Chondrocyte (in vitro differentiated cells): ENCODE data around the gene SND1. TPM values are rescaled to one million over a fixed set of nuclear protein-coding genes. Genes with fewer than 3 reads are reported as not detected.

Experiments
- DNase-seq: peaks from one replicate; pipeline ENCODE4 v3.0.0; 2021; ENCODE audit warnings: mixed read lengths, low spot score
- H3K27ac Mint-ChIP-seq: one replicate; pipeline ENCODE4 v1.8.0; 2021; ENCODE audit warnings: mild to moderate bottlenecking, moderate library complexity, mixed read lengths; ENCODE audit not compliant: unreplicated experiment
- H3K27me3 Mint-ChIP-seq: 2 replicates; pipeline ENCODE4 v1.8.0; 2021; ENCODE audit warnings: low read depth, mixed read lengths
- H3K36me3 Mint-ChIP-seq: 2 replicates; pipeline ENCODE4 v1.8.0; 2021; ENCODE audit warnings: low read depth, mixed read lengths
- H3K4me1 Mint-ChIP-seq: 2 replicates; pipeline ENCODE4 v1.8.0; 2021; ENCODE audit warnings: low read depth, mild to moderate bottlenecking, mixed read lengths
- H3K4me3 Mint-ChIP-seq: one replicate; pipeline ENCODE4 v1.8.0; 2021; ENCODE audit warnings: mild to moderate bottlenecking, moderate library complexity, mixed read lengths; ENCODE audit not compliant: unreplicated experiment
- H3K9me3 Mint-ChIP-seq: 2 replicates; pipeline ENCODE4 v1.8.0; 2021; ENCODE audit warnings: low read depth, mixed read lengths
- total RNA-seq: library from RNA; stranded (reverse); gene quantifications from 3 replicates; pipeline ENCODE4 v1.2.1, GENCODE V29; 2021
- TF ChIP-seq, protein P1 (sequence below): fragments of 200-600 bp; sonication (generic); IDR thresholded peaks from 2 replicates; pipeline ENCODE4 v1.5.0; 2021; ENCODE audit warnings: antibody characterized with exemption, mild to moderate bottlenecking, moderate library complexity

SND1 gene
- total RNA-seq, 1 donor from 2014 or later = 229 TPM

DNA sequence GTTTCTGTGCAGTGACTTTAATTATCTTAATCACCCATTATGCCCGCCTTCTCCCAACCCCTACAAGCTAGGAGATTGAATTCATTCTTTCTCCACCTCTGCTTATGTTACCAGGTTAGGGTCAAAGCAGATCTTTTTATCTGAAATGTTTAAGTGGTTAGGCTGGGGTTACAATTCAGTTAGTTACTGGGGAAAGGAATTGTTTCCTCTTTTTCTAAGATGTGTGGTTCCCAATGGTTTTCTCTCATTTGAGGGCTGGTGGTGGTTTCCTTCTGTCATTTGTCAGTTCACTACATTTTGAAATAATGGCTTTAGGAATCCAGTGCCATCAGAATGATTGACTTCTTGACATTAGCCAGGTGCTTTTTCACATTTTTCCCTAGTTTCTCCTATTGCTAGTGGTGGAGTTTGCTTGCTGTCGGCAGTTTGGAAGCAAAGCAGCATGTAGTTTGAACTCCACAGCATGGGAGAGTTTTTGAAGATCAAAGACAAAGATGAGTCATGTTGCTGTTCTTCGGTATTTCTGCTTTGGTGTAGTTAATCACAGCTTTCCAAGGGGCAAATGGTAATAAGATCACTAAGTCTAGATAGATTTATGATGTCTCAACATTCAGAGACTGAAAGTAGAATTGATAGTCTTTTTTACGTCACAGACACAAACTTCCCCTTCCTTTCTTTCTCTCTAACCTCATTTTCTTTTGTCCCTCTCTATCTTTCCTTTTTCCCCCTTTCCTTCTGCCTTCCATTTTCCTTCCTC, 168.2 kb downstream of the SND1 start:
- DNase-seq = no peak
- H3K4me1 Mint-ChIP-seq = peaks cover 30% of the 10 kb centered on the region
- TF ChIP-seq, protein P1, sequence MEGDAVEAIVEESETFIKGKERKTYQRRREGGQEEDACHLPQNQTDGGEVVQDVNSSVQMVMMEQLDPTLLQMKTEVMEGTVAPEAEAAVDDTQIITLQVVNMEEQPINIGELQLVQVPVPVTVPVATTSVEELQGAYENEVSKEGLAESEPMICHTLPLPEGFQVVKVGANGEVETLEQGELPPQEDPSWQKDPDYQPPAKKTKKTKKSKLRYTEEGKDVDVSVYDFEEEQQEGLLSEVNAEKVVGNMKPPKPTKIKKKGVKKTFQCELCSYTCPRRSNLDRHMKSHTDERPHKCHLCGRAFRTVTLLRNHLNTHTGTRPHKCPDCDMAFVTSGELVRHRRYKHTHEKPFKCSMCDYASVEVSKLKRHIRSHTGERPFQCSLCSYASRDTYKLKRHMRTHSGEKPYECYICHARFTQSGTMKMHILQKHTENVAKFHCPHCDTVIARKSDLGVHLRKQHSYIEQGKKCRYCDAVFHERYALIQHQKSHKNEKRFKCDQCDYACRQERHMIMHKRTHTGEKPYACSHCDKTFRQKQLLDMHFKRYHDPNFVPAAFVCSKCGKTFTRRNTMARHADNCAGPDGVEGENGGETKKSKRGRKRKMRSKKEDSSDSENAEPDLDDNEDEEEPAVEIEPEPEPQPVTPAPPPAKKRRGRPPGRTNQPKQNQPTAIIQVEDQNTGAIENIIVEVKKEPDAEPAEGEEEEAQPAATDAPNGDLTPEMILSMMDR = no peak
- no peaks in the 10 kb centered on the region for H3K27me3 Mint-ChIP-seq
- H3K27ac Mint-ChIP-seq = no peak overlapping the region
- H3K4me3 Mint-ChIP-seq = no peak overlapping the region
- no peaks in the 10 kb centered on the region for H3K9me3 Mint-ChIP-seq
- H3K36me3 Mint-ChIP-seq = no peaks in the 10 kb centered on the region

DNA sequence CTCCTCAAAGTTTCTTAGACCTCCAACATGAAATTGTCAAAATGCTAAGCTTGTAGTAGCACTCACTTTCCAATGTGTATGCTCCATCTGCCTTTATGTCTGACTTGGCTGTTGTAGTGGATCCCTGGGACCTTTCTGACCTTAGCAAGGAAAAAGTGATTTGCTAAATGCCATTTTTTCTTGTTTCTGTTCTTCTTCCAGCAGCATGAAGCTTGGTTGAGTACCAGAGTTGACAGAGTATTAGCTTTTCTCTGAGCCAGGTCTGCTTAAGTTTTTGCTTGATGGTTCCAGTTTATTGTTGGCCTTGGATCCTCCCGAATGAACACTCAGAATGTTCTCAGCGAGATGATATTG, 168.7 kb downstream of the SND1 start:
- TF ChIP-seq, protein P1 = no peak
- Mint-ChIP-seq H3K9me3 (no peaks in the 10 kb centered on the region), H3K27ac (no peak overlapping the region), H3K36me3 (no peaks in the 10 kb centered on the region), H3K4me1 (peaks cover 27% of the 10 kb centered on the region), H3K27me3 (no peaks in the 10 kb centered on the region), H3K4me3 (no peak overlapping the region)
- DNase-seq = no peak

DNA sequence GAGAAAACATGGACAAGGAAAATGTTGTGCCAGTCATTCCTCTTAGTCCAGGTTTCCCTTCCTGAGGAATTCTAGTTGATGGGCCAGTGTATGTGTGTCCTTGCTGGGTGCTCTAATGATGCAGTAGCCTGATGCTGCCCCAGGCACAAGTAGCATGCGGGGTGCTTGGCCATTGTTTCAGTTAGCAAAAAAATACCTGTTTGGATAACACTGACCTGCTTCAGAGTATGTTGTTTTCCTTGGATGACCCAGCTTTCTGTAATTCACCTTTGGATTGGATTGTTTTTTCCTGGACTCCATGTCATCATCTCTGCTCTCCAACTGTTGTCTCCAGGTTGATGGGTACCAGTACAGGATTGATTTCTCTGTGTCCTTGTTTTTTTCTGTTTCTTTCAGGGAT, 169.2 kb downstream of the SND1 start:
- H3K9me3 Mint-ChIP-seq = no peaks in the 10 kb centered on the region
- no peak overlapping the region for H3K27ac Mint-ChIP-seq
- no peaks in the 10 kb centered on the region for H3K36me3 Mint-ChIP-seq
- H3K27me3 Mint-ChIP-seq = no peaks in the 10 kb centered on the region
- H3K4me3 Mint-ChIP-seq = no peak overlapping the region
- DNase-seq = no peak
- H3K4me1 Mint-ChIP-seq = peaks cover 24% of the 10 kb centered on the region
- TF ChIP-seq, protein P1 = no peak

DNA sequence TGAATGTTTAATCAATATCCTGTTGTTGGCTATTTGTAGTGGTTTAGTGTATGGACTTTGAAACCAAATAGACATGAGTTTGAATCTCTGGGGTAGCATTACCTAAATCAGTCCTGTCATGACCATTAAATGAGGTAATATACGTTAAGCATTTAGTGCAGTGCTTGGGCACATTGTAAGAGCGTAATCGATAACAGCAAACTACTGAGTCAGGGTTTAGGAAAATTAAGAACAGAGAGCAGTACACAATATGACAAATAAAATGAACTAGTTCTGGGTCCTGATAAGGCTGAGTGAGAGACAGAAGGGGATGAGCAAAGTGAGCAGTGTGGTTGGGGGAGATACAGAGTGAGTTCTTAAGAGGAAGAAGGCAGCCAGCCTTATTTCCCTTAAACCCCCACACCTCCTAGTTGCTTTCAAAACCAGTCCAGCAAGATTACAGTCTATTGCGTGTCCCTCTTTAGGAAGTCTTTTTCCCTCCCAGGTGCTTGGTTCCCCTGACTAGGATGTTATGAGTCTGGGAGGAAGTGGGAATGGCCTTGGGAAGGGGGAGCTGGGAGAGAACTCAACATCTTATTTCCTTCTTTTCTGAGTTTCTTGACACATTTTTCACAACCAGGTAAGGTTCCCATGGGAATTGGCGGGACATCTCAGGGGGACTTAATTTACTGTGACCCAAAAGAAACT, 171.0 kb downstream of the SND1 start:
- no peaks in the 10 kb centered on the region for H3K9me3 Mint-ChIP-seq
- no peak for DNase-seq
- peaks cover 20% of the 10 kb centered on the region for H3K4me1 Mint-ChIP-seq
- H3K36me3 Mint-ChIP-seq = no peaks in the 10 kb centered on the region
- TF ChIP-seq, protein P1 = no peak
- no peak overlapping the region for H3K27ac Mint-ChIP-seq
- H3K4me3 Mint-ChIP-seq = no peak overlapping the region
- no peaks in the 10 kb centered on the region for H3K27me3 Mint-ChIP-seq

DNA sequence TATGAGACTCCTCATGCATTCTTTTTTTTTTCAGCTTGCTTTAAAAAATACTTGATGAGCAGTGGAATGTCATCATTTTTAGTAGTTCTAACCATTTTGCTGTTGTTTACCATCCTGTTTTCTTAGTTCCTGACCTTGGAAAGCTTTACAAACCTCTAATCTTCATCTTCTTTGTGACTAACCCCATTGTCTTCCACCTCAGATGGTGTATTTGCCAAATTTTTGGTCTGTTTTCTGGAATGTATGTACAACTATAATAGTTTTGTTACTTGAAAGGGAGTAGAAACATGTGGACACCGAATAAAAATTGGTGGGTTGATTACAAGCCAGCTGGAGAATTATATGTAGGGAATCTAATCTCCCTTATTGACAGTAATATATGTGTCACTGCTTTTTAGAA, 172.7 kb downstream of the SND1 start:
- Mint-ChIP-seq H3K36me3 (no peaks in the 10 kb centered on the region), H3K9me3 (no peaks in the 10 kb centered on the region), H3K27me3 (no peaks in the 10 kb centered on the region), H3K4me1 (peaks cover 31% of the 10 kb centered on the region), H3K27ac (no peak overlapping the region), H3K4me3 (no peak overlapping the region)
- DNase-seq = no peak
- TF ChIP-seq, protein P1 = no peak
